ENCODE measurements around the gene PSMD8.
"Not testable (repeated sequence)": the region's sequence is repeated elsewhere in the genome, so short reads cannot be mapped to it uniquely, and the experiment has no call there.

PSMD8 gene

DNA sequence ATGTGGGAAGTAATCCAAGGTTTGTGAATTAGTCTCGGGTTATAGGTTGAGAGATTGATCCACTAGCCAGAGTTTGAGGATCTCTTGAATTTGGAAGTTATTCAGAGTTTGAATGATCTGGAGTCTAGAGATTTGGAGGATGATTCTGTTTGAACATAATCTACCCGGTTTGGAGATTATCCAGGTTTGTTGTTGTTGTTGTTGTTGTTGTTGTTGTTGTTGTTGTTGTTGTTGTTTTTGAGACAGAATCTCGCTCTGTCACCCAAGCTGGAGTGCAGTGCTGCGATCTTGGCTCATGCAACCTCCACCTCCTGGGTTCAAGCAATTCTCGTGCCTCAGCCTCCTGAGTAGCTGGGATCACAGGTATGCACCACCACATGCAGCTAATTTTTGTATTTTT is 37.5 kb downstream of the PSMD8 start:
- not testable (repeated sequence) for DNase-seq

DNA sequence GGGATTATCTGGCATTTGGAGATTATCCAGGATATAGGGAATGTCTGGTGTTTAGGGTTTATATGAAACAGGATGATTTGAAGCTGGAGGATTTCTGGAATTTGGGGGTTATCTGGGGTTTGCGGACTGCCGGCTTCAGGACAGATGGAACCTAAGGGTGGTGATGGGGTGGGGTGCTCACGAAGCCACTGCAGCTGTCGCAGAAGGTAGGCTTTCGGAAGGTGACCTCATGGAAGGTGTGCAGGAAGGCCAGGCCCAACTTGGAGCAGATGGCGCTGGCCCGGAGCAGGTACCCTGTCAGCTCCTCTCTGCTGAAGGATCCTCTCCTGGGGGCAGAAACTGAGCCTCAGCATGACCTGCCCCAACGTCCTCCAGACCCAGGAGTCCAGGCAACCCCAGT is 38.1 kb downstream of the PSMD8 start:
- no peak for DNase-seq

DNA sequence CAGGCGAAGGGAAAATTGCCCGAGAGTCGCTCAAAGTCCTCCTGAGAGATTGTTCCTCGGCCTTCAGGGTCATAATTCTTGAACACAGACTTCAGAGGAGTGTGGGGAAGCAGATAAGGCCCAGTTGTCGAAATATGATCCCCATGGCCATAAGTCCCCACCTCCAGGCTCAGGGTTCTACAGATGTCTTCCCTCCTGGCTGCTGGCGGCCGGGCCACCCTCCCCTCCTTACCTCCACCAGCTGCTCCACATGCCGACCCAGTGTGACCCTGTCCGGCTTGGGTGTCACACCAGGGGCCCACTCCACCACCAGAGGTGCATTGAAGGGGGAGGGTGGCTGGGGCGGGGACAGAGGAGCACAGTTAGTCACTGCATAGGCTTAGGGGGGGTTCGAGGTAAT is 38.6 kb downstream of the PSMD8 start:
- DNase-seq = no peak

DNA sequence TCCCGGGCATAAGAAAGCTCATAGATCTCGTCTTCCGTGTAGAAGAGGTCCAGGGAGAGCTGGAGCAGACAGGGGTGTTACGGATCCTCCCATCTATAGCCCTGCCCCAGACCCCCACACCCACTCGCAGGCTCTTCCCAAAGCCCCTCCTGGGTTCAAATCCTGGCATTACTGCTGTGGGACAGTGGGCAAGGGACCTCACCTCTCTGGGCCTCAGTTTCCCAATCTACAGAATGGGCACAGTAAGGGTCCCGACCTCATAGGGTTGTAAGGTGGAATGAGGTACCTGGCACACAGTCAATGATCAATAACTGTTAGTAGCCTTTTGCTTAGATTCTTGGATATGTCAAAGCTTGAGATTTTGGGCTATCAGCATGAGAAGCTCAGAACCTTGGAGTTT is 39.0 kb downstream of the PSMD8 start:
- DNase-seq = no peak

DNA sequence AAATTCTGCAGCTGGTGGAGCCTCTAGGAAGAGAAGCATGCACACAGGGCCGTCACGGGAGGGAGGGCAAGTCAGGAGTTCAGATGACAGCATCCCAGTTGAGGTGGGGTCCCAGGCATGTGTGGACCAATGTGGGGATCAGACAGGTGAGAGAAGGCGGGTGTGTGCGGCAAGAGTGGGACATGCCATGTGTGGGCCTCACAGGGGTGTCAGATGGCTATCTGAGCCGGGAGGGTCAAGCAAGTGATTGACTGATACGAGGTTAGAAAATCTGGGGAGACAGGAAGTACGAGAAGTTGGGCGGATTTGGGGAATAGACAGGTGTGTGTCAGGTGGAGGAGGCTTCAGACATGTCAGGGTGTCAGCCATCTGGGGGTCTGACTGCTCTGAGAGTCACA is 42.8 kb downstream of the PSMD8 start:
- no peak for DNase-seq

DNA sequence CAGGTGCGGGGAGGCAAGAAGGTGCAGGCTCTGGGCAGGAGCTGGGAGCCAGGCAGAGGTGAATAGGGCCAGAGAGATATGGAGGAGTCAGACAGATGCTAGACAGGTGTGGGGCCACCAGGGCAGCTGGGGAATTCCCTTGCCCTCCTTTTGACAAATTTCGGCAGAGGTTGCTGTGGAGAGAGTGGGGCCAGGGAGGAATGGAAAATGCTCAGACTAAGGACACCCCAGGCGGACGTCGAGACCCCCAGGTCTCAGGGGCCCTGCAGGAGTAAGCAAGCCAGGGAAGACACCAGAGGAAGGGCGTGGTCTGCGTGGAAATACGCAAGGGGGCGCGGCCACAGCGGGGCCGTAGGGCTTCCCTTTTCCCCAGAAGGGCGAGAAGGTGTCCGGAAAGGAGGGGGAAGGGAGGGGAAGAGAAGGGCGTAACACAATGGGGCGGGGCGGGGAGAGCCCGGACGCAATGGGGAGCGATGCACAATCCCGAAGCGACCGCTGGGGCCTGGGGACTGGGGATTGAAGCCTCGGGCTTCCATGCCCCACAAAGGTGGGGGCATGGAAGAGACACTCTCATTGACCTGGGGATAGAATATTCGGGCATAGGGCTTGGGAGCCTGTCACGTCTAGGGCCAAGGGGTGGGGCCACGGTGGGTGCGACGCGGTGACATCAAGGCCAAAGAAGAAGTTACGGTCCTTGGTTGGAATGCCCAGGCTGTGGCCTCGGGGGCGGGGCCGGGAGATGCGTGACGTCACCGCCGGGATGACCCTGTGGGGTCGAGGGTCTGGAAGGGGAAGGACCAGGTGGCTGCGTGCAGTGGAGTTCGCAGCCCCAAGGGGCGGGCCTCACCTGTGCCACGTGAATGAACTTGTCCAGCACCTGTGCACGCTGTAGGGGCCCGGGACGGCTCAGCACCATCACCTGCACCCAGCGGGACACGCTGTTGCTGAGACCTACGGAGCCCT is 43.5 kb downstream of the PSMD8 start:
- DNase-seq = peak; percentile 20 to 28 (median 23)

DNA sequence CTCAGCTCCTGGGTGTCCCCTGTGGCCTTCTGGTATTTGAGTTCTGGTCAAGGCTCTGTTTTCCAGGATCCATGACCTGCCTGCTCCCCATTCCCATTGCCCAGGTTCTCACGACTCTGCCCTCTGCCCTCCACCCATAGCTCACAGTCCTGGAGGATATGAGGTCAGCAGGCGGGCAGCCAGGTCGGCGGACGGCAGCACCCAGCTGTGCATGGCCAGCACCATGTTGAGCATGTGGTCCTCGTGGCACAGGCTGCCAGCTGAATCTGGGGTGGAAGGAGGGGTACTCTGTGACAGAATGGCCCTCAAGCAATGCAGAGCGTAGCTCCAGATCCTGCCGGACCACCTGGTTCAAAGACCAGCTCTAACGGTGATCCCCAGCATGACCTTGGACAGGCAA is 46.6 kb downstream of the PSMD8 start:
- DNase-seq = no peak

DNA sequence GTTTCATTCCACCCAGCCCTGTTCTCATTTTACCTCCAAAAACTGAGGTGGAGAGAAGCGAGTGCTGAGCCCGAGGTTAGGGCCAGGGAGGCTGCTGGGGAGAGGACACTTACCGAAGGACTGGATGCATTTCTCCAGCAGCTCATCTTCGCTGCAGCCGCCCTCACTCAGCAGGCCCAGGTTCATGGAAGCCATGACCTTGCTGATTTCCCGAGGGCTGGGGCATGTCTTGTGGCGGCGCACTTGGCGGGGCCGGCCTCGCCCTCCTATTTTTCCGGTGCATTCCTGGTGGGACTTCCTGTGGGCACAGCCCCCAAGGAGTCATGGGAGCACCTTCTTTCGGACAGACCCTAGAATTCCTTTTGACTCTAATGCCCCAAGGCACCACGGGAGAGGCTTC is 47.5 kb downstream of the PSMD8 start:
- no peak for DNase-seq

DNA sequence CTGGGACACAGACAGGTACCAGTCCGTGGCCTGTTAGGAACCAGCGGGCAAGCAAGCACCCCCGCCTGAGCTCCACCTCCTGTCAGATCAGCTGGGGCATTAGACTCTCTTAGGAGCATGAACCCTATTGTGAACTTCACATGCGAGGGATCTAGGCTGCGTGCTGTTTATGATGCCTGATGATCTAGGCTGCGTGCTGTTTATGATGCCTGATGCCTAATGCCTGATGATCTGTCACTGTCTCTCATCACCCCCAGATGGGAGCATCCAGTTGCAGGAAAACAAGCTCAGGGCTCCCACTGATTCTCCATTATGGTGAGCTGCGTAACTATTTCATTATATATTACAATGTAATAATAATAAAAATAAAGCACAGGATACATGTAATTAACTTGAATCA is 48.1 kb downstream of the PSMD8 start:
- no peak for DNase-seq

DNA sequence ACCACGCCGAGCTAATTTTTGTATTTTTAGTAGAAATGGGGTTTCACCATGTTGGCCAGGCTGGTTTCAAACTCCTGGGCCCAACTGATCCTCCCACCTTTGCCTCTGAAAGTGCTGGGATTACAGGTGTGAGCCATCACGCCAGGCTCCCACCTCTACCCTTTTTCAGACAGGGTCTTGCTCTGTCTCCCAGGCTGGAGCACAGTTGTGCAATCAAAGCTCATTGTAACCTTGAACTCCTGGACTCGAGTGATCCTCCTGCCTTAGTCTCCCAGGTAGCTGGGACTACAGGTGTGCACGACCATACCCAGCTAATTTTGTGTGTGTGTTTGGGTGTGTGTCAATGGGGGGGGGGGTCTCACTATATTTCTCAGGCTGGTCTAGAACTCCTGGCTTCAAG is 49.9 kb downstream of the PSMD8 start:
- no peak for DNase-seq

DNA sequence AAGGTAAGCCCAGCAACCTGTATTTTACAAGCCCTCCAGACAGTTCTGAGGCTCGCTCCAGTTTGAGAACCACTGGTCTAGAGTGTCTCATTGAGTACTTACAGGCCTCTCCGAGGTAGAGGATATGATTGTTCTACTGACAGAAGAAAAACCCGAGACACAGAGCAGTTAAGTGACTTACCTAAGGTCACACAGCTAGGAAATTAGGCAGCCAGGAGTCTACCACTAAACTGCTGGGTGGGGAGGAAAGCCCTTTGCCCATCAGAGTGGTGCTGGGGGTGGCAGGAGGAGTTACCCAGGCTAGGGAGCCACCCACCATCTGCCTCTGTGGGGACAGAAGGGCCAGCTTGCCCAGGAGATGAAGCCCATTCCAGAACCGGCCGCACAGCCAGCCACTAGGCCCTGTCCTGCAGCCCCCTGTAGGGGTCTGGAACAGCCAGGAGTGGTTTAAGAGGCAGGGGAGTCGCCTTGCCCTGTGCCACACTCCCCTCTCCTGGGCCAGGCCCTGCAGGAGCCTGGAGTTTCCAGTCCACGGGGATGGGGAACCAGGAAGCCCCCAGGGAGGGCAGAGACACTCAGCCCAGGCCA is 50.9 kb downstream of the PSMD8 start:
- DNase-seq = no peak

DNA sequence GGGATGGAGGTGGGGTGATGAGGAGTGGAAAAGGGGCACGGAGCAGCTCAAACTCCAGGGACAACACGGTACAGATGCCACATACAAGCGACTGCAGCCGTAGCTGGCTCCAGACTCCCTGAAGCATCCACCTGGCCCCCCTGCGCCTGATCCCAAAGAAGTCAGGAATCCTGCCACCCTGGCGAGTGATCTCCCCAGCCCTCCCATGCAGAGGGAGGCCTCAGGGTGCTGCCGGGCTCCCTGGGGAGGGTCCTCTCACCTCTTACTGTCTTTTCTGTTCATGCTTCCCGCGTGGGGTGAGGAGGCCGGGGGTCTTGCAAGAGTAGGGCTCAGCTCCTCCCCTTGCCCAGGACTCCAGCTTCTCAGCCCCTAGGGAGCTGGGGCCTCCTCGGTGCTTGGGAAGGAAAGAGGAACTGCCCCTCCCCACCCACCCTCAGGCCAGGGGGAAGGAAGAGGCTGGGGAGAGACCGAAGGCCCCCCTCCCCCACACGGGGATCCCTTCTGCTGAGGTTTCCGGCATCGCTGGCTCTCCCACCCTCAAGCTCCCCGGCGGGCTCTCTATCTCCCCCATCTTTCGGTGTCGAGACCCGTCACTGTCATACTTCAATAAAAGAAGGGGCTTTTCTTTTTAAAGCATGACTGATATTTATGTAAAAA is 51.6 kb downstream of the PSMD8 start, which contains the start of gene RASGRP4:
RASGRP4 (minus strand) TSS at position 410 of the 657 bp plus-strand sequence; CDS start at position 282, 128 bp downstream.
- DNase-seq = peak in 2 of 4 experiments; percentile 17 to 21

DNA sequence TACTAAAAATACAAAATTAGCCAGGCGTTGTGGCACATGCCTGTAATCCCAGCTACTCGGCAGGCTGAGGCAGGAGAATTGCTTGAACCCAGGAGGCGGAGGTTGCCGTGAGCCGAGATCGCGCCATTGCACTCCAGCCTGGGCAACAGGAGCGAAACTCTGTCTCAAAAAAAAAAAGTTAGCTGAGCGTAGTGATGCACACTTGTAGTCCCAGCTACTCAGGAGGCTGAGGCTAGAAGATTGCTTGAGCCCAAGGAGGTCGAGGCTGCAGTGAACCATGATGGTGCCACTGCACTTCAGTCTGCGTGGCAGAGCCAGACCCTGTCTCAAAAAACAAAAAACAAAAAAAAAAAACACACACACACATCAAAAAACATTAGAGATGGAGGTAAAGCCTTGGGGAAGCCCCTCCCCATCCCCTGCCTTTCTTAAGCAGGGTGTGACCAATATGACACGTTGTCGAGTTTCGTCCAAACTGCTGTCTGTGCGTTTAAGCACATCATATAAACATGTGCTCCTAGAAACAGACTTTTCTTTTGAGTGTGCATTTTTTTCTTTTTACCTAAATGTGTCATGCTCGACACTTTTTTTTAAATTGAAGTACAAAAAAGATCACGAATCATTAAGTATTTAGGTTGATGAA is 52.8 kb downstream of the PSMD8 start:
- peak in 2 of 4 experiments; percentile 21 to 25 for DNase-seq

DNA sequence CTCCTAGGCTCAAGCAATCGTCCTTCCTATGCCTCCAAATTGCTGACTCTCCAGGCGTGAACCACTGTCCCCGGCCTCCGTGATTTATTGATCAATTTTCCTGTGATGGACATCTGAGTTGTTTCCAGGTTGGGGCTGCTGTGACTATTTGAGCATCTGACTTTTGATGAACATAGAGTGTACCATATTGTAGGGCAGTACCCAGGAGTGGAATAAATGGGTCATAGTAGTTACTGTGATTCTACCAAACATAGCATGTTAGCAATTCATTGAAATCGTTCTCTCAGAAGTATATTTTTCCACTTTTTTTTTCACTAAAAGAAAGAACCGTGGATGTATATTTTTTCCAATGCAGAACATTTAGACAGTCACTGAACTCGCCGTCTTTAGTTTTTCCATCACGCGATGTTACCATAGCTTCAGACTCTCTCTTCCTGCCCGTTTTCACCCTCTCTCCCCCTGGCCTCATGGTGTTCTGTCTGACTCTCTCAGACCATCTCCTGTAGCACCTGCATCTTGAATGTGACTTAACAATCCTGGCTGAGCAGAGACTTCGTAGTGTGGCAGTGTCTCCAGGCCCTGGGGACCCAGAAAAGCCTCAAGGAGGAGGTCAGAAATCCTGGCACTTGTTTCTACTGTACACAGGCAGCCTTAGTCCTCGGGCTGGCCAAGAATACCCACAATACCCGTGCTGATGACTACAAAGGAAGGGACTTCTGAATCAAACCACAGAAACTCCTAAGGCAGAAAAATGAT is 54.9 kb downstream of the PSMD8 start:
- DNase-seq = peak in 2 of 4 experiments; percentile 12 to 14

DNA sequence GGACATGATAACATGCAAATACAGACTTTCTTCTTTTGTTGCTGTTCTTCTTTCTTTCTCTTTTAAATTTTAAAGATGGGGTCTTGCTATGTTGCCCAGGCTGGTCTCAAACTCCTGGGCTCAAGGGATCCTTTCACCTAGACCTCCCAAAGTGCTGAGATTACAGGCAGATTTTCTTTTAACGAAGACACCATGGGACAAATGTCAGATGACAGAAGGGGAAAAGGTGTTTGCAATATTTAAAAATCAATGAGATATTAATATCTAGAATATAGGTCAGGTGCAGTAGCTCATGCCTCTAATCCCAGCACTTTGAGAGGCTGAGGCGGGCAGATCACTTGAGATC is 55.4 kb downstream of the PSMD8 start:
- no peak for DNase-seq

DNA sequence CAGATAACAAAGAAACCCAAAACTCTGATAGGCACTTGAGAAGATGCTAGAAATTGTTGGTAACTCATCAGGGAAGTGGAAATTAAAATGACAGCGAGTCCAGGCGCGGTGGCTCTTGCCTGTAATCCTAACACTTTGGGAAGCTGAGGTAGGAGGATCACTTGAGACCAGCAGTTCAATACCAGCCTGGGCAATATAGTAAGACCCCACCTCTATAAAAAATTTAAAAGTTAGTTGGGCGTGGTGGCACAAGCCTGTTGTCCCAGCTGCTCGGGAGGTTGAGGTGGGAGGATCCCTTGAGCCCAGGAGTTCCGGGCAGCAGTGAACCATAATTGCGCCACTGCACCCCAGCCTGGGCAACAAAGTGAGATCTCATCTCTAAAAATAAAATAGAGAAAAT is 56.6 kb downstream of the PSMD8 start:
- no peak for DNase-seq

DNA sequence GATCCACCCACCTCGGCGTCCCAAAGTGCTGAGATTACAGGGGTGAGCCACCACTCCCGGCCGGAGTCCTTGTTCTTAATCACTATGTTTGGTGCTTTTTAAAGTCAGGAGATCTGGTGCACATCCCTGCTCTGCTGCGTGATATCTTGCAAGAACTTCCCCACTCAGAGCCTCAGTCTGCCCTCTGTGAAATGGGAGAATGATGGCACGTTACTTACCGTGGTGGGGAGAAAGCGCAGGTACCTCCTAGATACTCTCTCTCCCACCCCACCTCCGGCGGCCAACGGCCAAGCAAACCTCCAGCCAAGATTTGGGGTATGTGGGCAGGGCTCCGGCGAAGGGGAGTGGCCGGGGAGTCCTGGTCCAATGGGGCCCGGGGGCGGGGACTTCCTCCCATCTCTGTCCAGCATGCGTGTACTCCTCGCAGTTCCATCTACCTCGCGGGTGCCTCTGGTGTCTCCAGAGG is 58.9 kb downstream of the PSMD8 start, which contains the start of gene RYR1:
RYR1 (plus strand) TSS at position 424 of the 466 bp plus-strand sequence. CDS start 139 bp downstream, outside the sequence.
- DNase-seq = peak; percentile 19 to 45 (median 24)

Measured in activated CD4-positive, CD25-positive, alpha-beta regulatory T cell (primary cell).